Activated T-cell treated with anti-CD3 and anti-CD28 coated beads for 48 hours (primary cell): ENCODE measurements around the gene ATXN2.
"Not testable (repeated sequence)": the region's sequence is repeated elsewhere in the genome, so short reads cannot be mapped to it uniquely, and the experiment has no call there.

ENCODE experiments used
- DNase-seq: peaks from one replicate; pipeline ENCODE4 v3.0.0-alpha.2; 2020; ENCODE audit warnings: low read depth

ATXN2 gene

GRCh38 chr12:111506260-111506659 is 92.9 kb downstream of the ATXN2 start:
- DNase-seq = no peak

- no peak for DNase-seq
Measured at GRCh38 chr12:111505601-111506036, 93.5 kb downstream of the ATXN2 start.

DNA sequence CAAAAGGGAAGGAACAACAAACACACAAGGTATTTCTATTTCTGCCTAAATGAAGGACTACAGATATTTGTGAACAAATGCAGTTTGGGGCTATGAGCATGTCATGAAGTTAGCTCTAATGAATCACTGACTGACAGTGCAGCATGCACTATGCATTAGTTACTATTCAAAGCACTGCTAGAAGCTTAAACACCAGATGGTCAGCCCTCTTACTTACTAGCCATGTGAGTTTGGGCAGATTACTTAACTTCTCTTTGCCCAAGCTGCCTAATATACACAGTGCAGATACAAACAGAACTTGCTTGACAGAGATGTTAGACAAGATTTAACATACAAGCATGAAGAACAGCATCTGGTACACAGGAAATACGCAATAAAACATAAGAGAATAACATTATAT is 96.0 kb downstream of the ATXN2 start:
- no peak for DNase-seq

GRCh38 chr12:111494676-111495075 is 104.4 kb downstream of the ATXN2 start:
- no peak for DNase-seq

DNA sequence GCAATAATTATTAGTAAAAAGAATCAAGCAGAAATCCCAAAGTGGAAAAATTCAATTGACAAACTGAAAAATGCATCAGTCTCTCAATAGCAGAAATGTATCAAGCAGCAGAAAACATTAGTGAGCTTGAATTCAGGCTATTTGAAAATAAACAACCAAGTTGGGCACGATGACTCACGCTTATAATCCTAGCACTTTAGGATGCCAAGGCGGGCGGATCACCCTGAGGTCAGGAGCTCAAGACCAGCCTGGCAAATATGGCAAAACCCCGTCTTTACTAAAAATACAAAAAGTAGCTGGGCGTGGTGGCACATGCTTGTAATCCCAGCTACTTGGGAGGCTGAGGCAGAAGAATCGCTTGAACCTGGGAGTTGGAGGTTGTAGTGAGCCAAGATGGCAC is 106.1 kb downstream of the ATXN2 start:
- DNase-seq = not testable (repeated sequence)

GRCh38 chr12:111488798-111489197 is 110.3 kb downstream of the ATXN2 start:
- DNase-seq = no peak

DNA sequence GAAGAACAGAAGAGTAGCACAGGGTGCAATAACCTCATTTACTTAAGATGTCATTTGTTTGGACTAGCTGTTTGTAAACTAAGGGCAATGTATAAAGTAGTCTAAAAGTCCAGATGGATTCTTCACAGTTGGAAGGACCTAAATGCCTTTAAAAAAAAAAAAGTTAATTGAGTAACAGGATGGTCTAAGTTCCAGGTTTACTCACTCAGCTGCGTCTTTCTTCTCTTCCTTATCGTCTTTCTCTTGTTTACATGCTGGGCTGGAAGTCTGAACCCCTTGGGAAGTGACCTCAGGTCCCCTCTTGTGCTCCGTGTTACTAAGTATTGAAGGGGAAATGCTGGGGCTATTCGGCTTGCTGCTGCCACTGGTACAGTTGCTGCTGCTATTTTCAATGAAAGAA is 110.8 kb downstream of the ATXN2 start:
- no peak for DNase-seq

- no peak for DNase-seq
Measured at GRCh38 chr12:111482462-111482861, 116.7 kb downstream of the ATXN2 start.

- DNase-seq = no peak
Measured at GRCh38 chr12:111471236-111471635, 127.9 kb downstream of the ATXN2 start.

DNA sequence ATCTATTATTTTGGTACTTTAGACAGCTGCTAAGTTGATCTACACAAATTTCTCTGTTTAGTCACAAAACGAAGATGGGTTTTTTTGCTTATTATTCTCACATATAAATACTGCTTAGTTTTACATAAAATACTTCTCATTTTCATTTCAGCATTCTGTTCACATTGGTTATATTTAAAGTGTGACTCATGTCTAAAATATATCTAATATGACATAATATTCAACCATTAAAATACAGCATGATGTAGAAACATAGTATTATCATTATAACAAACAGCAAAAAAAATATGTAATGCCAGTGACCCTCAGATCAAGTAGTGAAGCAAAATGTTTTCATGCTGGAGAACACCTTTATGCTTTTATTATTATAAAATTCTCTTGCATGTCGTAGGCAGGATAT is 129.7 kb downstream of the ATXN2 start:
- DNase-seq = no peak

DNA sequence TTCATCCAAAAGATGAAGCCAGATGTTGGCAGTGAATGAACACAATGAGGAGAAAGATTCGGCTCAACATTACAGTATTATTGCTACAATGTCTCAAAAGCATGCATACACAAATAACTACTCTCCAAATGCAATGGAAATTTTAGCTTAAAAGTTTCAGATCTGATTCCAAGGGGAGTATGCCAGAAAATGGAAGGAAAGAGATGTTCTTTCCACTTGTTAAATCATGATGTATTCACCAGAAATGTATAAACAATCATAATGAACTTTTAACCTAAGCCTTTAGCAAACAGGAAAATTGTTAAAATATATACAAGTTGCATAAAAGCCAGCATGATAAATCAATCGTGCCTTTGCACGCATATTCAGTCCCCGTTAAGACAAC is 131.3 kb downstream of the ATXN2 start:
- no peak for DNase-seq

DNA sequence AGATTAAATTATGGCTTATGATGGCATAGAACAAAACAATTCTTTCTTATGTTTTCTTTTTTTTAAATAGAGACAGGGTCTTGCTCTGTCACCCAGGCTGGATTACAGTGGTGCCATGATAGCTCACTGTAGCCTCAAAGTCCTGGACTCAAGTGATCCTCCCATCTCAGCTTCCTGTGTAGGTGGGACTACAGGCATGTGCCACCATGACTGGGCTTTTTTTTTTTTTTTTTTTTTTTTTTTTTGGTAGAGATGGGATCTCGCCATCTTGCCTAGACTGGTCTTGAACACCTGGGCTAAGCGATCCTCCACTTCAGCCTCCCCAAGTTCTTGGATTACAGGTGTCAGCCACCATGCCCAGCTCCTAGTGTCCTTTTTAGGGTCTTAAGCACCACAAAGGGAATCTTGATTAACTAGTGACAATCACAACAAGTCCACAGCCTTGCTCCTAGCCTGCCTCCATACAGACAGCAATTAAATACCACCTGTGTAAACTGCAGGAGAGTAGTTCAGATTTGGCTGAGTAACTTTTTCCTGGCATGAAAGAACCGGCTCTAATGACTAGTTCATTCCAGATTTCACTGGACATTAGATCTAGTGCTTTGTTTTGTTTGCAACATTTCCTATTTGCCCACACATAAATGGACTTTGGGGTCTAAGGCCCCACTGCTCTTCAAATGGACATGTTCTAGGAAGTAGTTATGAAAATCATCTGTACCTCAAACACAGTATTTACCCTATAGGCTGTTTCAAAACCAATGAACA is 131.8 kb downstream of the ATXN2 start:
- no peak for DNase-seq

DNA sequence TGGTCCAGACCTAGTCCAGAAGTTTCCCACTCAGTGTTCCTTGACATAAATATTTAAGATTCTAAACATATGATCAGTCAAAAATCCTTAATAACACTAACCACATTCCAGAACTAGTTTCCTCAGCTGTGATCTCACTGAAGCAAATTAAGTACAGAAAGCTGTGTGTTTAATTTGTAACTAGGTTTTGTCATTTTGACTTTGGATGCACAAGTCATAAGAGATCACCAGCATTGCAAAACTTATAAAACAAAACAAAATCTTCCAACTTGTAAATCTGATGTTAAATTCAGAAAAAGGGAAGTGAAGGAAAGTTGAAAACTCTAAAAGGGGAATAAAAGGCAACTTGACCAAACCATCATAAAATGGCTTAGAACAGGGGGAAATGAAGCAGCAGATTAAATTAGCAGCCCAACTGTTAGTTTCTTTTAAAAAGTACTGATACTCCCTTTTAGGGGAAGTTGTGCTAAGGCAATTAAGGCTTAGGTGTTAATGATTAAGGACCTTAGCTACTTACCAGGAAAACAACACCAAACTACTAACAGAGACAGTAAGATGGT is 136.8 kb downstream of the ATXN2 start:
- no peak for DNase-seq

GRCh38 chr12:111460111-111460510 is 139.0 kb downstream of the ATXN2 start:
- not testable (repeated sequence) for DNase-seq

DNA sequence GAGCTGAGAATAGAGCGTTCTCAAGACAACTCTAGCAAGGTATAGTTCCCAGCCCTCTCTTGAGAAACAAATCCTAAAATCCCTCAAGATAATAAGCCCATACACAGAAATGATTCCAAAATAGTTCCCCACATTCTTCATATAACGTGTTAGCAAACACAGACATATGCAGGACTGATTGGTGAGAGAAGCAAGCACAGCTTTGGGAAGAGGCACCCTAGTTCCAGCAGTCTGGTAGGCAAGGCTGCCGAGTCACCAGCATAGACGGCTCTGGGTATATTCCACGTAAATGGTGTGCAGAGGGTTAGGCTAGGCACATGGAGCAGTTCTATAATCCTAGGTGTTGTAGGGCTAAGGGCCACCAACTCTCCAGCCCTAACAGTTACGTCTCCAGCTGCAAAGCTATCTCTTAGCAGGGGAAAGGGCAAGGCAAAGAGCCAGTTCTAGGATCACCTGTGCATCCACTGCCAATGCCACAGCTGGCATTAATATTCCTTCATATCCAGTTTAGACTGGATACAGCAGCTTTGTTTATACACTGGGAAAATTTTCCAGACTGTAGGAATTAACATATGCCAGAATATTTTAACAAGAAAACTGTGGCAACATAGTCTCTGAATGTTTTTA is 140.5 kb downstream of the ATXN2 start:
- DNase-seq = no peak

DNA sequence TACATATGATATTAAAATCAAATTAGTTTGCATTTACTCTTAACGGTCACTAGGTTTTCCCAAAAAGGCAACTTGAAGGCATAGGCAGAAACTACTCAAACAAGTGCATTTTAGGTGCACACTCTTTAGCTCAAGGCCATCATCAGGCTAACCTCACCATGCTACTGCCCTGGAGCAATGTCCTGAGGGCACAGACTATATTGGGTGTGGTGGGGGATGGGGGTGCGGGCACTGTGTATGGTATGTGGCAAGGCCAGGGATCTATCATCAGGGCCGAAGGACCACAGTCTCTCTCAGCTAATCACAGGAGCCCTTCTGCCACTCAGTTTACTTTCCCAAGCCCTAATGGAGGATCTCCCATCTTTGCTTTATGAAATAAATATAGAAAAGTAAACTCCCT is 141.5 kb downstream of the ATXN2 start:
- no peak for DNase-seq

- DNase-seq = no peak
Measured at GRCh38 chr12:111457071-111457470, 142.0 kb downstream of the ATXN2 start.

DNA sequence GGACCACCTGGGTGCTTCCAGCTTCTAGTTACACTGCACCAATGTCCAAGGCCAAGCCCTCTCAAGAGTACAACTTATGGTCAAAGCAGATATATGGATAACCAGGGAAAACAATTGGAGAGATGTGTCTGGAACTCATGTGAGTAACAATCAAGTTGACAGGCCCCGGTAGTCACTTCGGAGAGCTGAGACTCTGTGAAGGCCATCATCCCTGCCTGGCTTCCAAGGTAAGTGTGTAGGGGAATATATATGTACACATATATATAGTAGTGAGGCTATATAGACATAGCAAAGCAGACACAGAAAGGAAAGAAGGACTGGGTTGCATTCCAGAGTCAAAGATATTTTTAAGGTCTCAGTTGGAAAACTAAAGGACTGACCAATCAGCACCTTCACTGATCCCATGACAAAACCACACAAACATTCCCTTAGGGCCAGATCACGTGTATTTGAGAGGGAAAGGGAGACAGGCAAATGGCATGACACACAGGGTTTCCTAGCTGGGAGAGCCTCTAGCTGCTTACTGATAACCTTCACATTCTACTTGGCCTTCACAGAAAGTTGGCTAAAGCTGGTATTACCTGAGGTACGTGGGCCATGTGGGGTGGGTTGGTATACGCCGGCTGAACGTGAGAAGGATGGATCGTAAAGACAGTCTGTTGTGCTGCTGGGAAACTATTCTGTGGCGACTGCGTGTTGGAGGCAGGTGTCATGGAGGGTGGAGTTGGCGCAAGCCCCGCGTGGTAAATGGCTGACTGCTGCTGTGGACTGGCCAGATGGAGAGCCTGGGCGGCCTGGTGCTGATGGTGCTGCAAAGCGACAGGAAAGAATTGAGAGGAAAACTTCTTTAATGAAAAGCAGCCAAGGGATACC is 143.4 kb downstream of the ATXN2 start:
- no peak for DNase-seq

DNA sequence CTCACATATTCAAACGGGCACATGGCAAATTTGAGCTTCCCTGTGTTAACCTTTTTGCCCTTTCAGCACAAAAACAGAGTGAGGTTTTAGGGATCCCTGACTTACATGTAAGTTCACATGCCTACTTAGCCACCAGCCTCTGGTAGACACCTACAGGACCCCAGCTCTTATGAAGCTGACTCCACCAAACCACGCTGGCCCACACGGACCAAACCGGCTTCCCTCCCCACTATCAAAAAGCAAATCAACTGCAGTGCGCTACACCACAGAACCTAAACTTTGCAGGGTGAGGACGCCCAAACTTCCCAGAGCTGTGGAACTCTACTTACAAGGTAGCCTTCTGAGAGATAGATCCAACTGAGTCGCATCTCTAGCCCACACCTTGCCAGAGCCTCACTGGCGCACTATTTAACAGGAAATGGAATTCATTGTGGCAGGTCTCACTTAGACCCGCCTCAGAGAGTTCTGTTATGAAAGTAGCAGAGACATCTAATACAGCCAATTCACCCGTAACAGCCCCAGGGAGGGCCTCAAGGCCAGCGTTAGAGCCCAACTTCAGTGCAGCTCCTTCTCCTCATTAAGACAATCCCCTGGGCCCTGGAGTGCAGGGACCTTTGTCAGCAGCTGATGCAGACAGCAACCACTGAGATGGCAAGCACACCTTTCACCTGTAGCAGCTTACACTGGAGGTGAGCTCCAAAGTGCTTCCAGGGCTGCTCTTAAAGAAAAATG is 144.2 kb downstream of the ATXN2 start:
- no peak for DNase-seq

- no peak for DNase-seq
Measured at GRCh38 chr12:111454311-111454710, 144.8 kb downstream of the ATXN2 start.

- DNase-seq = no peak
Measured at GRCh38 chr12:111453071-111453989, 145.8 kb downstream of the ATXN2 start.
